ENCODE data around the gene PHF24.

The PHF24 gene

DNA sequence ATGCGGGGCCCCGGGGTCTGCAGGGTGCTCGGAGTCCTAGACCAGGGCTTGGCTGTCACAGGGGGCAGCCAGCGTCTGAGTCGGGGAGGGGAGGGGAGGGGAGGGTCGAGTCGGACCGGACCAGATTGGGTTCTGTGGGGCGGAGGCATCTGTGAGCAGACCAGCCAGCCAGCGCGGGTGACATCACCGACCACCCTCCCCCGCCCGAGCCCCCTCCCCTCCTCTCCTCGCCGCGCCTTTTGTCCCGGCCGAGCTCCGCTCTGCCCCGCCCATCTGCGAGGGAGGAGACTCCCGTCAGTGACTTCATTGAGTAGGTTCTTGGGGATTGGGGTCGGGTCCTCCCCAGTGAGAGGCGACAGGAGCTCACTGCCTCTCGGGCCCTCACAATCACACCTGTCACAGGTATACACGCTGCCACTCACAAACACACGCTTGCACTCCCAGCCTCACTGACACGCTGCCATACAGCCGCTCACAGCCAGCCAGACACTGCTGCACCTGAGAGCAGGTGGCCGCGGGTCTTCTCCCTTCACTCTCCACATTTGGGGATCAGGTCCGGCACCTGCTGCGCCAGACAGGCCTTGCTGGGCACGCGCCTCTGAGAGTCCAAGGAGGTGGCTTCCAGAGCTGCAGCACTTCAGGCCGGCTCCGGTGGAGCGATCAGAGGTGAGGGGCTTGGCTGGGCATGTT lies 32.0 kb downstream of the PHF24 start:
- Histone ChIP-seq H3K9ac (peak overlapping the region; percentile 81), H3K27me3 (no peaks in the 10 kb centered on the region), H3K4me1 (peaks cover 63% of the 10 kb centered on the region), H3K9me3 (no peaks in the 10 kb centered on the region), H3K27ac (peak overlapping the region; percentile 73), H3K36me3 (0 out of 2 replicates have a peak, but pooled peaks cover under 1% of the 10 kb centered on the region), H3K4me3 (peak overlapping the region; percentile 87), H4K20me1 (no peaks in the 10 kb centered on the region), H3K4me2 (peak overlapping the region; percentile 88)
- no peak for TF ChIP-seq Cebpa-rat (IDR thresholded peaks at IDR 0.05)

DNA sequence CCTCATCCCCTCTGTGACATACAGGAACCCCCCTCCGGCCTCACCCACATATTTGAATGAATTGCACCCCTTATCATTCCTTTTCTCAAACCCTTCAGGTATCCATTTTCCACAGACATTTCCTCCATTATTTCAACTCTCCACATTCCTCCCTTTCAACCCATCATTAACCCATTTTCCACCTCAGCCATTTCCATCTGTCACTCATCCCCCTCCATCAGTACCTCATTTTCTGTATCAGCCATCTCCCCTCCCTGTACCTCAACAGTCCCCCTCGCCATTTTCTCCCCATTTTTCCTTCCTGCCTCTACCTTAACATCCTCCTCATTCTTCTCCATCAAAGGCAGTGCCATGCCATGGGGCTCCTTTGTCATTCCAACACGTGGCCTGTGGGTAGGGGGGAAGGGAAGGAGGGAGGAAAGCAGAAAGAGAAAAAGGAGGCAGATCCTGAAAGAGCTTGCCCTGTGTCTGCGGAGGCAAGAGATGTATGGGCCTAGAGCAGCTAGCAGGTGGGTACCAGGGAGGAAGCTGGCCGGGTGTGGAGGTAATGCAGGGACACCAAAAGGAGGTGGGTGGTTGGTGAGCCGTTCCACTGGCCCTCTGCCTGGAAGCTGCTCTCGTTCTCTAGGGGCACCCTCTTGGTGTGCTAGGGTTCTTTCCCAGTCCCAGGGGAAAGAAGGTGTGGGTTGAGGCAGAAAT lies 33.0 kb downstream of the PHF24 start:
- Histone ChIP-seq H3K9me3 (no peaks in the 10 kb centered on the region), H3K27me3 (no peaks in the 10 kb centered on the region), H3K36me3 (peaks cover 9% of the 10 kb centered on the region; the same call in 1 of the 2 replicates), H3K9ac (no peak overlapping the region; the same call in 1 of the 2 replicates), H3K4me2 (peak overlapping the region; percentile 88), H3K27ac (no peak overlapping the region), H4K20me1 (no peaks in the 10 kb centered on the region), H3K4me1 (peaks cover 61% of the 10 kb centered on the region), H3K4me3 (no peak overlapping the region)
- TF ChIP-seq Cebpa-rat (IDR thresholded peaks at IDR 0.05): no peak

DNA sequence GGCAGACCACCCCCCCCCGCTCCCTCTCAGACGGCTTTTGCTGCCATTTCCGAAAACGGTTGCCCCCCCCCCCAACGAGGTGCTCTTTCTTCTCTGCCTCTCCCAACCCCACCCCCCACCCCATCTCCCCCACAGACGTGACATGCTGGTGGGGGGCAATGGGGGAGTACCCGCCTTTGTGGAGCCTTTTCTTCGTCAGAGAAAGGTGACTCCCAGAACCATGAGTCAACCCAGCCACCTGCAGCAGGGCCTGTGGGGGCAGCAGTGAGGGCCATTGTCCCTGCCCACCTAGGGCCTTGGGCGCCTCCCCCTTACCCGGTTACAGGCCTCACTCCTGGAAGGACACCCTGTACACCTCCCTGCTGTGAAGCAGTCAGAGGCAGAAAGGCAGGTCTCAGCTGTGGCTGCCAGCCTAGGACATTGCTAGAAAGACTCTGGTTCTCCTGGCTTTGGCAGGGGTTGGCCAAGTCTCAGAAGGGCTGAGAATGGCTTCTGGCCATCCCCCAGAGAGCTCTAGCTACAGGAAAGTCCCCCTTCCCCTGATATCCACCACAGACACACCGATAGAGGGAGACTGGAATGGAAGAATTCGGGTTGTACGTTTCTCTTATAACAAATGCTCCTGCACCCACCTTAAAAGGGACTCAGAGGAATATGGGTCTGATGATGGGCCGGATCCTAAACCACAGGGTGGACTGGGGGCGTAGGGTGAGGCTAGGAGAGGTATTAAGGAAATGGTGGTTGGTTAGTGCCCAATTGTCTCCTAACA lies 33.7 kb downstream of the PHF24 start:
- no peaks in the 10 kb centered on the region for H3K9me3 ChIP-seq
- H3K27ac ChIP-seq: no peak overlapping the region
- no peak overlapping the region for H3K9ac ChIP-seq
- H3K4me1 ChIP-seq: peaks cover 53% of the 10 kb centered on the region
- TF ChIP-seq Cebpa-rat (IDR thresholded peaks at IDR 0.05): no peak
- H3K4me2 ChIP-seq: 0 out of 2 replicates have a peak overlapping the region, but pooled peaks have one; percentile 88
- peaks cover 16% of the 10 kb centered on the region for H3K36me3 ChIP-seq
- H3K4me3 ChIP-seq: no peak overlapping the region
- H4K20me1 ChIP-seq: no peaks in the 10 kb centered on the region
- no peaks in the 10 kb centered on the region for H3K27me3 ChIP-seq

DNA sequence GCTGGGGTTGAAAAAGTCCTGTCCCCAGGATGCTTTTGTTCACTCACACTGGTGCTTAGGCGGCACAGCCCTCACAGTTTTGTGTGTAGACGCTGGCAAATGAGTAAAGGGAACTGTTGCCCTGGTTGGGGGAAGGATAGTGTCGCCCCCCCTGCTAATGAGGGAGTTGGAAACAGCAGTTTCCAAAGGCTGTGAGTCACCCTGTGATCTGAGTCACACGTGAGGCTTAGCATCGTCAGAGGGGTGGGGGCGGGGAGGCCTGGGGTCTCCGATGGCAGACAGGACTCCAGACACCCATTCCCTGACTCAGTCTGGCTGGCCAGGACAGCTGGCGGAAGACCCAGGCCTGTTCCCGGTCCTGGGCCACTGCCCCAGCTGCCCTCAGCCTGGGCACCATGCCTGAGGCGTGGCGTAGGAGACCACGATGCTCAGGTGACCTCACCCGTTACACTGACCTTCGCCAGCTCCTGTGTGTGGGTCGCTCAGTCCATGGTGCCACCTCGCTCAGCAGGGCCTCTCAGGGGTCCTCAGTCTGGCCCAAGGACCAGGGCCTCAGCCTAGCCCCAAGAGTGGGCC lies 34.4 kb downstream of the PHF24 start:
- peaks cover 46% of the 10 kb centered on the region for H3K4me1 ChIP-seq
- no peaks in the 10 kb centered on the region for H4K20me1 ChIP-seq
- H3K27ac ChIP-seq: no peak overlapping the region
- peaks cover 23% of the 10 kb centered on the region for H3K36me3 ChIP-seq
- H3K9me3 ChIP-seq: no peaks in the 10 kb centered on the region
- H3K4me2 ChIP-seq: no peak overlapping the region
- no peak overlapping the region for H3K9ac ChIP-seq
- H3K4me3 ChIP-seq: no peak overlapping the region
- no peak for TF ChIP-seq Cebpa-rat (IDR thresholded peaks at IDR 0.05)
- H3K27me3 ChIP-seq: no peaks in the 10 kb centered on the region

DNA sequence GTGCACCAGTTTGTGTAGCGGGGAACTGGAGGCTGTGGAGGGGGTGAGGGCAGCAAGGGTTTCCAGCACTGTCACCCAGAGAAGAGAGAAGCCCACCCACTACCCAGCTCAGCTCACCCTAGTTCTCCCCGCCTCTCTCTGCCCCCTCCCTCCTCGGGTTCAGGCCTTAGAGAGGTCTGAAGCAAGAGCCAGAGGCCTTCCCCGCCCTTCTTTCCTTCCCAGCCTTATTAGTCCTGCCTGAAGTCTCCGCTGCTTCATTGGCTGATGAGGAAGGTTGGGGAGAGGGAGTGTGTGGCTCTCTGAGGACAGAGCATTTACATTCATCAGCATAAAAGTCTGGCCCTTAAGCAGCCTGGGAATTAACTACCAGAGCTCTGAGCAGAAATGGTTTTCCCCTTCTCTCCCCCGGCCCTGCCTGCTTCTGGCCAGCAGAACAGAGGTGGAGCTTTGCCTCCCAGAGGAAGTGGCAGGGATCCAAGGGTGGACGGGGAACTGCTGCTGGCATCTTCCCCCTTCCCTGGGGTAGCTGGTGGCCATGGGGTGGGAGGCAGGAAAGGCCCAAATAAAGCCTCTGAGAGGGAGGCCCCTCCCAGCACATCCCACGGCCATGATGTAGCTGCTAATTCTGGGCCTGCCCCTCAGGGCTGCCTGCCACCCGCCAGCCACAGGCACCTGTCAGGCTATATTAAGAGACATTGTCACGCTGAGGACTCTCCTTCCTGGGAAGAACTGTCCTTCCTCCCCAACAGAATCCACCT lies 35.6 kb downstream of the PHF24 start:
- TF ChIP-seq Cebpa-rat (IDR thresholded peaks at IDR 0.05): no peak
- Histone ChIP-seq H4K20me1 (no peaks in the 10 kb centered on the region), H3K9ac (peak overlapping the region; percentile 49; the same call in 1 of the 2 replicates), H3K9me3 (no peaks in the 10 kb centered on the region), H3K27ac (peak overlapping the region; percentile 63), H3K4me2 (peak overlapping the region; percentile 81), H3K36me3 (peaks cover 27% of the 10 kb centered on the region), H3K27me3 (no peaks in the 10 kb centered on the region), H3K4me3 (0 out of 2 replicates have a peak overlapping the region, but pooled peaks have one; percentile 11), H3K4me1 (peaks cover 41% of the 10 kb centered on the region)

DNA sequence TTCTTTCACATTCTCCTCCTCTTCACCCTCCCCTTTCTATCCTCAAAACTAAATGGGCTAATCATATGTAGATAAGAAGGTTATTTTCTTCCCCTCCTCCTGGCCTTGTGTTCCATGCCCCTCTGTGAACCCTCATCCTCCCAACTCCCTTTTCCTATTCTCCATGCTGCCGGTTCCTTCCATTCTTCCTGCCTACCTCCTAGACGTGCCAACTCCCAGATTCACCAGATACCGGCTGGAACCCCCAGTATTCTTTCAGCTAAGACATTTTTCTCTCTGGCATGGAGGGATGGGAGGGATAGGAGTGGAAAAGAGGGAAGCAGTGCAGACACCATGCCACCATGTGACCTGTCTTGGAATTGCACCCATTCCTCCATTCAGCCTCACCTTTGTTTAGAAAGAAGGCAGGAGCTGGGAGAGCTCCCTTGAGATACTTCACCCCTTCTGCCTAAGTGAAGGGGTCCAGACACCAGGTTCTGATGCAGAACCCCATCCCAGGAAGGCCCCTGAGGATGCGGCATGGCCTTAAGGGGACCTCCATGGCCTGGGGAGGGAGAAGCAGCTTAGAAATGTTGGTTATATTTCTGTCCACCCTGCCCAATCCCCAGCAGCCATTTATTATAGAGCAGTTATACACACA lies 36.3 kb downstream of the PHF24 start:
- Histone ChIP-seq H3K27ac (peak overlapping the region; percentile 63), H3K4me2 (peak overlapping the region; percentile 81), H3K27me3 (no peaks in the 10 kb centered on the region), H3K4me3 (0 out of 2 replicates have a peak overlapping the region, but pooled peaks have one; percentile 11), H3K9ac (peak overlapping the region; percentile 49; the same call in 1 of the 2 replicates), H3K4me1 (peaks cover 40% of the 10 kb centered on the region), H3K36me3 (peaks cover 27% of the 10 kb centered on the region), H3K9me3 (no peaks in the 10 kb centered on the region), H4K20me1 (no peaks in the 10 kb centered on the region)
- no peak for TF ChIP-seq Cebpa-rat (IDR thresholded peaks at IDR 0.05)

- H3K27ac ChIP-seq: no peak overlapping the region
- H4K20me1 ChIP-seq: no peaks in the 10 kb centered on the region
- no peaks in the 10 kb centered on the region for H3K27me3 ChIP-seq
- no peak overlapping the region for H3K4me3 ChIP-seq
- H3K4me1 ChIP-seq: peaks cover 40% of the 10 kb centered on the region
- H3K9ac ChIP-seq: no peak overlapping the region
- H3K36me3 ChIP-seq: peaks cover 27% of the 10 kb centered on the region
- H3K9me3 ChIP-seq: no peaks in the 10 kb centered on the region
- H3K4me2 ChIP-seq: no peak overlapping the region
- TF ChIP-seq Cebpa-rat (IDR thresholded peaks at IDR 0.05): no peak
Observed at GRCh38 chr9:34994900-34995669, 37.0 kb downstream of the PHF24 start.

DNA sequence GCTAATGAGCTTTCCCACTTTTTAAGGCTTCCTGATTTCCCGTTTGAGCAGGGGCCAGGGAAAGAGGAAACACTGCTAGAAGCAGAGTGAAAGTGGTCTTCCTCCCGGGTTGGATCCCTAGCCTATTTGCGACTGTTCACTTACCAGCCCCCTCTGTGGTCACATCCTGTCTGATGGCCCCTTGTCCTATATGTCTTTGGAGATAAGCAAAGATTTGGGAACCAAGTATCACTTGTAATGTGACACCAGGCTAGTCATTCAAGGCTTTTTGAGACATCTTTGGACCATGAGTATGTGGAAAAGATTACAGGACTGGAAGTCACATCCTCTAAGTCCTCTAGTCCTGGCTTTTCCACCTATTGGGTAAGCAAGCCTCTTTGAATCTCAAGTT lies 37.6 kb downstream of the PHF24 start:
- H3K9ac ChIP-seq: no peak overlapping the region
- no peaks in the 10 kb centered on the region for H3K9me3 ChIP-seq
- H3K27me3 ChIP-seq: no peaks in the 10 kb centered on the region
- peaks cover 27% of the 10 kb centered on the region for H3K36me3 ChIP-seq
- peaks cover 34% of the 10 kb centered on the region for H3K4me1 ChIP-seq
- no peak overlapping the region for H3K27ac ChIP-seq
- H3K4me2 ChIP-seq: no peak overlapping the region
- no peak overlapping the region for H3K4me3 ChIP-seq
- no peak for TF ChIP-seq Cebpa-rat (IDR thresholded peaks at IDR 0.05)
- H4K20me1 ChIP-seq: no peaks in the 10 kb centered on the region
